Calu3 (cell line): ENCODE measurements around the gene MYO1B. TPM values are rescaled to one million over a fixed set of nuclear protein-coding genes. Genes with fewer than 3 reads are reported as not detected.

Source experiments
- BruUV-seq: library from RNA; stranded (reverse); fragments of 400-500 nt; replicated peaks from 2 replicates; lab custom pipeline; 2021; lab: Mats Ljungman, UMichigan
- CTCF ChIA-PET: fragments of 300-600 bp; sonication (Branson Sonifier 250); formaldehyde crosslinking; loops from one replicate; lab custom pipeline; 2022; ENCODE audit warnings: antibody characterized with exemption; lab: Charles Lee
- DNase-seq: peaks from one replicate; pipeline ENCODE4 v3.0.0; 2022
- H3K27ac Mint-ChIP-seq: one replicate; pipeline ENCODE4 v1.8.0; 2022; ENCODE audit warnings: mixed read lengths; ENCODE audit not compliant: unreplicated experiment
- H3K27me3 Mint-ChIP-seq: one replicate; pipeline ENCODE4 v1.8.0; 2022; ENCODE audit warnings: mixed read lengths; ENCODE audit not compliant: unreplicated experiment
- H3K36me3 Mint-ChIP-seq: one replicate; pipeline ENCODE4 v1.8.0; 2022; ENCODE audit warnings: mild to moderate bottlenecking, moderate library complexity, mixed read lengths; ENCODE audit not compliant: insufficient read depth, unreplicated experiment
- H3K4me1 Mint-ChIP-seq: one replicate; pipeline ENCODE4 v1.8.0; 2022; ENCODE audit warnings: mild to moderate bottlenecking, low read depth, mixed read lengths; ENCODE audit not compliant: unreplicated experiment
- H3K4me3 Mint-ChIP-seq: one replicate; pipeline ENCODE4 v1.8.0; 2022; ENCODE audit warnings: mild to moderate bottlenecking, low read depth, moderate library complexity, mixed read lengths; ENCODE audit not compliant: unreplicated experiment
- H3K9me3 Mint-ChIP-seq: one replicate; pipeline ENCODE4 v1.8.0; 2022; ENCODE audit warnings: low read depth, mixed read lengths; ENCODE audit not compliant: unreplicated experiment
- intact Hi-C: fragments of 100-400 bp; cut with micrococcal nuclease; formaldehyde crosslinking; loops from one replicate; pipeline ENCODE4 v1.10.0; 2022; ENCODE audit not compliant: unreplicated experiment
- total RNA-seq: library from RNA; stranded (reverse); gene quantifications from 2 replicates; pipeline ENCODE4 v1.2.3, GENCODE V29; 2022
- TF ChIP-seq, protein P1 (sequence below): fragments of 200-600 bp; IDR thresholded peaks from one replicate; pipeline ENCODE4 v1.8.0; 2022; ENCODE audit warnings: antibody characterized with exemption; ENCODE audit not compliant: unreplicated experiment

Gene MYO1B
- total RNA-seq, 1 experiment from 2014 or later = 64.5 TPM

DNA sequence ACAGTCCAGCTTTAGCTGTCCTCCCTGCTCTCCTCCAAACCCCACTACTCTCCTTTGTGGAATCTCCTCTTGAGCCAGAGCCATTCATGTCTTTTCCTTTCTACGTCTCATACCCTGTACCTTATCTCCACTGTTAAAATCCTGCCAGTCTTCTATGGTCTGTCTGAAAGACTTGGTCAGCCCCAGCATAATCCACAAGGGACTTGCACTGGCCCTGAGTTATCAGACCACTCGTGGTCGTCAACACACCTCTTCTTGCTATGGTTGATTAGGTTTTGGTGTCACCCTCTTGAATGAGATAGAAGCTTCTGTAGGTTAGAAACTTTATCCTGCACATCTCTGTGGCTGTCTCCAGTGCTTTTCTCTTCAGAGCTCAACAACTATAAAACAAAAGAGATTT lies 56.8 kb downstream of the MYO1B start:
- Mint-ChIP-seq H3K36me3 (no peaks in the 10 kb centered on the region), H3K4me1 (peaks cover 36% of the 10 kb centered on the region), H3K27me3 (no peaks in the 10 kb centered on the region), H3K27ac (no peak overlapping the region), H3K9me3 (no peaks in the 10 kb centered on the region), H3K4me3 (no peak overlapping the region)
- no peak for DNase-seq
- TF ChIP-seq, protein P1, sequence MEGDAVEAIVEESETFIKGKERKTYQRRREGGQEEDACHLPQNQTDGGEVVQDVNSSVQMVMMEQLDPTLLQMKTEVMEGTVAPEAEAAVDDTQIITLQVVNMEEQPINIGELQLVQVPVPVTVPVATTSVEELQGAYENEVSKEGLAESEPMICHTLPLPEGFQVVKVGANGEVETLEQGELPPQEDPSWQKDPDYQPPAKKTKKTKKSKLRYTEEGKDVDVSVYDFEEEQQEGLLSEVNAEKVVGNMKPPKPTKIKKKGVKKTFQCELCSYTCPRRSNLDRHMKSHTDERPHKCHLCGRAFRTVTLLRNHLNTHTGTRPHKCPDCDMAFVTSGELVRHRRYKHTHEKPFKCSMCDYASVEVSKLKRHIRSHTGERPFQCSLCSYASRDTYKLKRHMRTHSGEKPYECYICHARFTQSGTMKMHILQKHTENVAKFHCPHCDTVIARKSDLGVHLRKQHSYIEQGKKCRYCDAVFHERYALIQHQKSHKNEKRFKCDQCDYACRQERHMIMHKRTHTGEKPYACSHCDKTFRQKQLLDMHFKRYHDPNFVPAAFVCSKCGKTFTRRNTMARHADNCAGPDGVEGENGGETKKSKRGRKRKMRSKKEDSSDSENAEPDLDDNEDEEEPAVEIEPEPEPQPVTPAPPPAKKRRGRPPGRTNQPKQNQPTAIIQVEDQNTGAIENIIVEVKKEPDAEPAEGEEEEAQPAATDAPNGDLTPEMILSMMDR = no peak
- no TSS peak for BruUV-seq
- intact Hi-C loops = loop anchor here (5.0 kb wide), 2 partner anchors 135 to 200 kb away; no protein-coding TSS in a partner anchor
- CTCF ChIA-PET = interaction anchor here (1.3 to 1.5 kb wide), 2 partner anchors 10 to 136 kb away, joined by 3 to 6 read pairs; no protein-coding TSS in a partner anchor

DNA sequence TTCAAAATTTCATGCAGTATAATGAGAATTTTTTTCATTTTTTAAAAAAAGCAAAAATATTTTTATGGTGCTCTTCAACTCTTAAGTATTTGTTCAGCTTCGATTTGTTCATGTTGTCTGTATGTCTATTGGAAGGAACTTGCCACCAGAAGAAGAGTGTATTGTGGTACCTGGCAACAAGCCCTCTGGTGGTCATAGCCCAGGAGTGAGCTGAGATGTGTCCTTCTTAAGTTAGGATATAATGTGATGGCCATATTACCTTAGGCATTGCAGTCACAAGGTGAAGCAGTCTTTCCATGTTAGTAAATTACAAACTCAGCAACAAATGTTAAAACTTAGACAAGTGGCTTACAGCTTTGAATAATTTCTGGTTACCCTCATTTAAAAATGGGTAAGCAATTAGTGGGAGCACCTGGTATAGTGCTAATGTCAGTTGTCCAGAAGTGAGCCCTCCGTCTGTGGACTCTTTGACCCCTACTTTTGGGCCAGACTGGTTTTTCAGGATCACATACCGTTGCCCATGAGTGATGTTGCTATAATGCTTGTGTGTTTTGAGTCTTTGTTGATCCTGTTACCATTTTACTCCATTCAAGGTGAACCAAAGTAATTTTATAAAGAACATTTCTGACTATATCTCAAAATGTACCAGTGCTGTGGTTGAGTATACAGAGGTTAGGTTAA lies 57.4 kb downstream of the MYO1B start:
- CTCF ChIA-PET = interaction anchor here (1.3 to 1.5 kb wide), 2 partner anchors 9 to 137 kb away, joined by 3 to 6 read pairs; no protein-coding TSS in a partner anchor
- H3K4me3 Mint-ChIP-seq = no peak overlapping the region
- H3K27me3 Mint-ChIP-seq = no peaks in the 10 kb centered on the region
- TF ChIP-seq, protein P1 = peak; percentile 36
- no TSS peak for BruUV-seq
- no peaks in the 10 kb centered on the region for H3K9me3 Mint-ChIP-seq
- DNase-seq = peak; percentile 46
- intact Hi-C loops = loop anchor here (5.0 kb wide), 2 partner anchors 135 to 200 kb away; no protein-coding TSS in a partner anchor
- no peaks in the 10 kb centered on the region for H3K36me3 Mint-ChIP-seq
- no peak overlapping the region for H3K27ac Mint-ChIP-seq
- H3K4me1 Mint-ChIP-seq = peaks cover 36% of the 10 kb centered on the region

DNA sequence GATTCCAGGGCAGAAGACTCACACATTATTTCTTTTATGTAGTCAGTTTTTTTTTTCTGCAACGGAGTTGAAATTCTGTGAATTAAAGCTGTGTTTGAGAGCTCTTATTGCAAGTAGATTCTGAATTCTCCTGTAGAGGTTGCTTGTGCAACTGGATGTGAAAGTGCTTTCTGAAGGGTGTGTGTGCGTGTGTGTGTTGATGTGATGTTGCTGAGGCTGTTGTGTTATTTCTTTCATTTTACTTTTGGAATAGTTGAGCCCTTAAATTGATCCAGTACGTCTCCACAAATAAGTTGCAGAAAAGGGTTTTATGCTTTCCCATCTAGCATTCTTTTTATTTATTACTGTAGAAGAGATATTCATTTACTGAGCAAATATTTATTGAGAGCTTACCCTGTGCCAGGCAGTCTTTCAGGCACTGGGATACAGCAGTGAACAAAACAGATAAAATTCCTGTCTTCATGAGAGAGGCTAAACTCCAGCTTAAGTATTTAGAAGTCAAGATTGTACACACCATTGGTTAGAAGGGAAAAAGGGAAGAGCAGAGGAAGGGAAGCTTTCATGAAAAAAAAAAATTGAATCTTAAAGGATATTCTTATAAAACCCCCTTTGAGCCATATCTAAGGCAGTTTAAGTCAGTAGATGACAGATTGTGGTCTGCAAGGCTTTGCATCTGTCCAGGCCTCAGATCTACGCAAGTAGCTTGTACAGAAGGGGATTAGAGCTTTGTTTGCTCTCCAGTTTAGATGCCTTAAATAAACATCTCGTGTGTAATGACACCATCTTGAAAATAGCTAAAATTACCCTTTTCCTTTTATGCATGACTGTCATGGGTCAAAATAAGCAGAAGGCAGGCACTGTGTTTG lies 58.2 kb downstream of the MYO1B start:
- H3K27ac Mint-ChIP-seq = no peak overlapping the region
- H3K4me3 Mint-ChIP-seq = no peak overlapping the region
- H3K27me3 Mint-ChIP-seq = no peaks in the 10 kb centered on the region
- no peaks in the 10 kb centered on the region for H3K36me3 Mint-ChIP-seq
- no peak for DNase-seq
- BruUV-seq = no TSS peak
- TF ChIP-seq, protein P1 = no peak
- CTCF ChIA-PET = interaction anchor here (0.7 to 1.5 kb wide), 3 partner anchors 9 to 138 kb away, joined by 3 to 6 read pairs (median 6); no protein-coding TSS in a partner anchor
- no peaks in the 10 kb centered on the region for H3K9me3 Mint-ChIP-seq
- H3K4me1 Mint-ChIP-seq = peaks cover 36% of the 10 kb centered on the region
- intact Hi-C loops = loop anchor here (5.0 kb wide), 2 partner anchors 136 to 199 kb away; no protein-coding TSS in a partner anchor
